Left ventricle myocardium inferior (tissue), 1 donor: ENCODE data around the gene MPZ. TPM values are rescaled to one million over a fixed set of nuclear protein-coding genes. Genes with fewer than 3 reads are reported as not detected.

ENCODE experiments used
- DNase-seq: peaks from one replicate; pipeline ENCODE4 v3.0.0-alpha.2; 2020
- H3K27ac ChIP-seq: fragments of 200-600 bp; replicated peaks from 2 replicates; pipeline ENCODE4 v1.8.0; 2021
- H3K27me3 ChIP-seq: fragments of 200-600 bp; 2 replicates; pipeline ENCODE4 v1.8.0; 2021; ENCODE audit warnings: low read depth
- H3K36me3 ChIP-seq: fragments of 200-600 bp; 2 replicates; pipeline ENCODE4 v1.8.0; 2021
- H3K4me1 ChIP-seq: fragments of 200-600 bp; 2 replicates; pipeline ENCODE4 v1.8.0; 2021
- H3K4me3 ChIP-seq: fragments of 200-600 bp; 2 replicates; pipeline ENCODE4 v1.8.0; 2021; ENCODE audit warnings: mild to moderate bottlenecking, moderate library complexity
- H3K9me3 ChIP-seq: fragments of 200-600 bp; replicated peaks from 2 replicates; pipeline ENCODE4 v1.8.0; 2021
- CTCF ChIP-seq: fragments of 200-600 bp; IDR thresholded peaks from 2 replicates; pipeline ENCODE4 v1.8.0; 2021; ENCODE audit warnings: antibody characterized with exemption, mild to moderate bottlenecking, borderline replicate concordance
- intact Hi-C: fragments of 100-400 bp; cut with micrococcal nuclease; formaldehyde crosslinking; loops from one replicate; pipeline ENCODE4 v1.11.0; 2022
- total RNA-seq: library from RNA; stranded (reverse); fragmentation: NEBNext Ultra II Directional; extraction: Animal tissue kit (Norgen Biotek cat#: 25700); gene quantifications from one replicate; pipeline ENCODE4 v1.2.1, GENCODE V29; 2021
- donor health status: DM: no; HTN: yes; CAD: no; lungs with severe emphysema.

The MPZ gene
- total RNA-seq, 1 donor from 2014 or later = 3.5 TPM

- Histone ChIP-seq H3K4me3 (no peak overlapping the region), H3K36me3 (no peaks in the 10 kb centered on the region), H3K27ac (no peak overlapping the region), H3K27me3 (peaks cover 39% of the 10 kb centered on the region), H3K4me1 (no peaks in the 10 kb centered on the region), H3K9me3 (no peaks in the 10 kb centered on the region)
- DNase-seq = no peak
- intact Hi-C loops = no loop called here
- TF ChIP-seq CTCF = no peak
These were observed 34.9 kb downstream of the MPZ start for GRCh38 chr1:161274874-161275273.

- Histone ChIP-seq H3K36me3 (no peaks in the 10 kb centered on the region), H3K4me3 (no peak overlapping the region), H3K27me3 (peaks cover 46% of the 10 kb centered on the region), H3K27ac (no peak overlapping the region), H3K9me3 (no peaks in the 10 kb centered on the region), H3K4me1 (no peaks in the 10 kb centered on the region)
- no peak for TF ChIP-seq CTCF
- DNase-seq = no peak
- intact Hi-C loops = no loop called here
These were observed 36.4 kb downstream of the MPZ start for GRCh38 chr1:161273402-161273801.

- H3K27me3 ChIP-seq = peaks cover 28% of the 10 kb centered on the region
- no peak for TF ChIP-seq CTCF
- H3K4me3 ChIP-seq = no peak overlapping the region
- no peaks in the 10 kb centered on the region for H3K36me3 ChIP-seq
- H3K4me1 ChIP-seq = peaks cover 11% of the 10 kb centered on the region
- no peaks in the 10 kb centered on the region for H3K9me3 ChIP-seq
- no peak overlapping the region for H3K27ac ChIP-seq
- no peak for DNase-seq
- intact Hi-C loops = no loop called here
These were observed 42.4 kb downstream of the MPZ start for GRCh38 chr1:161267321-161267720.

- Histone ChIP-seq H3K4me3 (no peak overlapping the region), H3K4me1 (peaks cover 11% of the 10 kb centered on the region), H3K27ac (no peak overlapping the region), H3K9me3 (no peaks in the 10 kb centered on the region), H3K36me3 (no peaks in the 10 kb centered on the region), H3K27me3 (peaks cover 24% of the 10 kb centered on the region)
- no peak for DNase-seq
- intact Hi-C loops = no loop called here
- TF ChIP-seq CTCF = no peak
These were observed 42.9 kb downstream of the MPZ start for GRCh38 chr1:161266836-161267235.

- peaks cover 25% of the 10 kb centered on the region for H3K27me3 ChIP-seq
- no peak overlapping the region for H3K27ac ChIP-seq
- no peaks in the 10 kb centered on the region for H3K9me3 ChIP-seq
- no peak for DNase-seq
- no peaks in the 10 kb centered on the region for H3K36me3 ChIP-seq
- no peak for TF ChIP-seq CTCF
- intact Hi-C loops = no loop called here
- H3K4me3 ChIP-seq = no peak overlapping the region
- peaks cover 11% of the 10 kb centered on the region for H3K4me1 ChIP-seq
These were observed 43.6 kb downstream of the MPZ start for GRCh38 chr1:161266202-161266601.

GRCh38 chr1:161265305-161265704, 44.5 kb downstream of the MPZ start:
- Histone ChIP-seq H3K4me3 (no peak overlapping the region), H3K27ac (no peak overlapping the region), H3K9me3 (no peaks in the 10 kb centered on the region), H3K36me3 (no peaks in the 10 kb centered on the region), H3K4me1 (peaks cover 11% of the 10 kb centered on the region), H3K27me3 (peaks cover 34% of the 10 kb centered on the region)
- intact Hi-C loops = no loop called here
- no peak for TF ChIP-seq CTCF
- DNase-seq = no peak
